Suprapubic skin (tissue), 4 donors: ENCODE data around the gene THSD7B.

Experiments used
- EP300 ChIP-seq: sonication (generic); formaldehyde crosslinking; IDR thresholded peaks from one replicate; pipeline ENCODE4 v1.6.1; 2017; ENCODE audit warnings: antibody characterized with exemption
- POLR2A ChIP-seq, 2 donors: fragments of 450-650 bp; IDR thresholded peaks; one replicate each; pipeline ENCODE4 v1.6.1; 2017; ENCODE audit warnings: antibody characterized with exemption in 2 of 2, mild to moderate bottlenecking in 2 of 2, moderate library complexity in 2 of 2
- POLR2AphosphoS5 ChIP-seq, 3 donors: sonication (generic); formaldehyde crosslinking; IDR thresholded peaks; one replicate each; pipeline ENCODE4 v1.6.1; 2017; ENCODE audit warnings: antibody characterized with exemption in 3 of 3
- TF ChIP-seq, protein P1 (sequence below), 2 donors: fragments of 200-600 bp in 1 of 2; fragments of 450-650 bp in 1 of 2; sonication (generic) in 1 of 2; IDR thresholded peaks; one replicate each; pipeline ENCODE4 v1.5.1; 2016 to 2019; ENCODE audit warnings: antibody characterized with exemption in 2 of 2, mild to moderate bottlenecking in 1 of 2, moderate library complexity in 1 of 2

- TF ChIP-seq POLR2AphosphoS5 (IDR thresholded peaks at IDR 0.05) (no peak), POLR2A (IDR thresholded peaks at IDR 0.05) (no peak), EP300 (no peak)
- TF ChIP-seq, protein P1, sequence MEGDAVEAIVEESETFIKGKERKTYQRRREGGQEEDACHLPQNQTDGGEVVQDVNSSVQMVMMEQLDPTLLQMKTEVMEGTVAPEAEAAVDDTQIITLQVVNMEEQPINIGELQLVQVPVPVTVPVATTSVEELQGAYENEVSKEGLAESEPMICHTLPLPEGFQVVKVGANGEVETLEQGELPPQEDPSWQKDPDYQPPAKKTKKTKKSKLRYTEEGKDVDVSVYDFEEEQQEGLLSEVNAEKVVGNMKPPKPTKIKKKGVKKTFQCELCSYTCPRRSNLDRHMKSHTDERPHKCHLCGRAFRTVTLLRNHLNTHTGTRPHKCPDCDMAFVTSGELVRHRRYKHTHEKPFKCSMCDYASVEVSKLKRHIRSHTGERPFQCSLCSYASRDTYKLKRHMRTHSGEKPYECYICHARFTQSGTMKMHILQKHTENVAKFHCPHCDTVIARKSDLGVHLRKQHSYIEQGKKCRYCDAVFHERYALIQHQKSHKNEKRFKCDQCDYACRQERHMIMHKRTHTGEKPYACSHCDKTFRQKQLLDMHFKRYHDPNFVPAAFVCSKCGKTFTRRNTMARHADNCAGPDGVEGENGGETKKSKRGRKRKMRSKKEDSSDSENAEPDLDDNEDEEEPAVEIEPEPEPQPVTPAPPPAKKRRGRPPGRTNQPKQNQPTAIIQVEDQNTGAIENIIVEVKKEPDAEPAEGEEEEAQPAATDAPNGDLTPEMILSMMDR (IDR thresholded peaks at IDR 0.05), result no peak
These were observed 57.9 kb downstream of the THSD7B start for GRCh38 chr2:136823291-136823690.
